ENCODE measurements around the gene TFRC. TPM values are rescaled to one million over a fixed set of nuclear protein-coding genes. Genes with fewer than 3 reads are reported as not detected.

The TFRC gene
- polyA plus RNA-seq, 1 experiment: 155 TPM

GRCh38 chr3:196050597-196050996 is 31.3 kb downstream of the TFRC start:
- H3K9me3 ChIP-seq (ENCODE audit: control insufficient read depth, insufficient read depth, low read length): no peaks in the 10 kb centered on the region
- DNase-seq (ENCODE audit: low read depth, low spot score): no peak
- no peak overlapping the region for H3K27ac ChIP-seq (ENCODE audit: low read depth, low read length)
- no peaks in the 10 kb centered on the region for H3K27me3 ChIP-seq (ENCODE audit: control insufficient read depth, insufficient read depth, low read length)
- CTCF ChIA-PET: interaction anchor here (0.6 to 2.4 kb wide), 4 partner anchors 21 to 203 kb away, joined by 3 to 21 read pairs (median 3); no protein-coding TSS in a partner anchor
- POLR2A ChIA-PET: no interaction called here
- no peak for TF ChIP-seq CTCF (IDR thresholded peaks at IDR 0.05; ENCODE audit: low read depth, low read length)
- H3K4me3 ChIP-seq (ENCODE audit: low read depth, low read length): no peak overlapping the region

GRCh38 chr3:196049653-196050052 is 32.2 kb downstream of the TFRC start:
- DNase-seq (ENCODE audit: low read depth, low spot score): no peak
- H3K27ac ChIP-seq (ENCODE audit: low read depth, low read length): no peak overlapping the region
- no peaks in the 10 kb centered on the region for H3K27me3 ChIP-seq (ENCODE audit: control insufficient read depth, insufficient read depth, low read length)
- no peaks in the 10 kb centered on the region; the same call in 1 of the 2 replicates for H3K9me3 ChIP-seq (ENCODE audit: control insufficient read depth, insufficient read depth, low read length)
- no peak overlapping the region for H3K4me3 ChIP-seq (ENCODE audit: low read depth, low read length)
- TF ChIP-seq CTCF (IDR thresholded peaks at IDR 0.05; ENCODE audit: low read depth, low read length): no peak
- CTCF ChIA-PET: interaction anchor here (1.0 to 2.4 kb wide), 2 partner anchors 24 to 204 kb away, joined by 3 to 21 read pairs; no protein-coding TSS in a partner anchor
- POLR2A ChIA-PET: interaction anchor here (0.6 kb wide), 1 partner anchor 67 kb away, joined by 3 read pairs; no protein-coding TSS in a partner anchor

GRCh38 chr3:196048922-196049598 is 32.8 kb downstream of the TFRC start:
- TF ChIP-seq CTCF (IDR thresholded peaks at IDR 0.05; ENCODE audit: low read depth, low read length): no peak
- CTCF ChIA-PET: interaction anchor here (2.4 kb wide), 1 partner anchor 25 kb away, joined by 21 read pairs; no protein-coding TSS in a partner anchor
- POLR2A ChIA-PET: no interaction called here
- H3K4me3 ChIP-seq (ENCODE audit: low read depth, low read length): no peak overlapping the region
- no peaks in the 10 kb centered on the region; the same call in 1 of the 2 replicates for H3K9me3 ChIP-seq (ENCODE audit: control insufficient read depth, insufficient read depth, low read length)
- no peak overlapping the region for H3K27ac ChIP-seq (ENCODE audit: low read depth, low read length)
- DNase-seq (ENCODE audit: low read depth, low spot score): no peak
- H3K27me3 ChIP-seq (ENCODE audit: control insufficient read depth, insufficient read depth, low read length): no peaks in the 10 kb centered on the region

GRCh38 chr3:196047391-196048030 is 34.4 kb downstream of the TFRC start:
- no peak for DNase-seq (ENCODE audit: low read depth, low spot score)
- ChIA-PET POLR2A (no interaction called here), CTCF (interaction anchor here (1.0 to 1.1 kb wide), 2 partner anchors 21 to 26 kb away, joined by 3 read pairs; no protein-coding TSS in a partner anchor)
- H3K9me3 ChIP-seq (ENCODE audit: control insufficient read depth, insufficient read depth, low read length): no peaks in the 10 kb centered on the region; the same call in 1 of the 2 replicates
- no peaks in the 10 kb centered on the region for H3K27me3 ChIP-seq (ENCODE audit: control insufficient read depth, insufficient read depth, low read length)
- H3K4me3 ChIP-seq (ENCODE audit: low read depth, low read length): no peak overlapping the region
- H3K27ac ChIP-seq (ENCODE audit: low read depth, low read length): no peak overlapping the region
- TF ChIP-seq CTCF (IDR thresholded peaks at IDR 0.05; ENCODE audit: low read depth, low read length): no peak

GRCh38 chr3:196044513-196044912 is 37.4 kb downstream of the TFRC start:
- POLR2A ChIA-PET: interaction anchor here (0.6 kb wide), 1 partner anchor 28 kb away, joined by 3 read pairs; no protein-coding TSS in a partner anchor
- Histone ChIP-seq H3K4me3 (ENCODE audit: low read depth, low read length) (no peak overlapping the region), H3K9me3 (ENCODE audit: control insufficient read depth, insufficient read depth, low read length) (no peaks in the 10 kb centered on the region; the same call in 1 of the 2 replicates), H3K27me3 (ENCODE audit: control insufficient read depth, insufficient read depth, low read length) (no peaks in the 10 kb centered on the region), H3K27ac (ENCODE audit: low read depth, low read length) (no peak overlapping the region)
- no peak for DNase-seq (ENCODE audit: low read depth, low spot score)
- TF ChIP-seq CTCF (IDR thresholded peaks at IDR 0.05; ENCODE audit: low read depth, low read length): no peak
- CTCF ChIA-PET: no interaction called here

Measured in AG04450 (cell line).